ENCODE results near the gene FANCG.
A peak's percentile ranks its signal among the peaks of the same experiment; 100 is the strongest.

FANCG gene

DNA sequence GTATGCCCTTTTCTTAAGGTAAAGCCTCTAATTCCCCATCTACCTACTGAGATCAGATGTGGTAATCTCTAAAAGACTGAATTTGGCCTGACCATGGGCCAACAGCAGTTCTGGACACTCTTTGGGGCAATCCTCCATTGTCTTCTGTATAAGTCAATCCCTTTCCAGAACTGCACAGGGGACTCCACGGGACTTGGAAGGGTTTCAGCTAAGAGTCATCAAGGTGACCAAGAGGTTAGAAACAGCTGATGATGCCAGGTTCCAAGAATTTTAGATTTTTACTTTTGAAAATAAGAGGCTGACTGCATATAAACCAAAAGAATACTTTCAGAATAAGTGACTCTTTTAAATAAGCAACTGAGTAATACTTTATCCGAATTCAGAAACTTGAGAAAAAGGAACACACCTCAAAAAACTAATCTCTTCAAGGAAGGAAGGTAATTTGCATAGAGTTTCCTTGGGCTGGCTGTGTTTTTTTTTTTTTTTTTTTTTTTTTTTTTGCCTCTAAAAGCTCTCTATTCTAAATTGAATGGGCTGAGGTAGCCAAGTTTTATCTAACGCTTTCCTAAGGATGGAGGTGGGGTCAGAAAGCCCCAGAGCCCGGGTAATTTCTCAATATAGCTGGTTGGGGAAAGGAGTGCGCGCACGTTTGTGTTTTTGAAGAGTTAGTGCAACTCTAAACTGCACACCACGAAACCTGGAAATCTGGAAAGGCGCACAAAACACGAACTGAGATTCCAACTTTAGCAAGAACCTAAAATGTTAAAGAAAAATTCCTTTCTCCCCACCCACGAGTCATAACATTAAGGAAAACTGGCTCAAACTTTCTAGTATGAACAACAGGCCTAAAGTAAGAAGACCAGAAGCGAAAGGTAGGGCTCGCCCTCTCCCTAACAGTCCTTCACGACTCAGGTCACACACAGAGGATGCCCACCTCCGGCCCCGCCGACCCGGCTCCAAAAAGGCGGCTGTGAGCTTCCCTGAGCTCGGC is 8.6 kb downstream of the FANCG start:
- TF ChIP-seq, protein P1, sequence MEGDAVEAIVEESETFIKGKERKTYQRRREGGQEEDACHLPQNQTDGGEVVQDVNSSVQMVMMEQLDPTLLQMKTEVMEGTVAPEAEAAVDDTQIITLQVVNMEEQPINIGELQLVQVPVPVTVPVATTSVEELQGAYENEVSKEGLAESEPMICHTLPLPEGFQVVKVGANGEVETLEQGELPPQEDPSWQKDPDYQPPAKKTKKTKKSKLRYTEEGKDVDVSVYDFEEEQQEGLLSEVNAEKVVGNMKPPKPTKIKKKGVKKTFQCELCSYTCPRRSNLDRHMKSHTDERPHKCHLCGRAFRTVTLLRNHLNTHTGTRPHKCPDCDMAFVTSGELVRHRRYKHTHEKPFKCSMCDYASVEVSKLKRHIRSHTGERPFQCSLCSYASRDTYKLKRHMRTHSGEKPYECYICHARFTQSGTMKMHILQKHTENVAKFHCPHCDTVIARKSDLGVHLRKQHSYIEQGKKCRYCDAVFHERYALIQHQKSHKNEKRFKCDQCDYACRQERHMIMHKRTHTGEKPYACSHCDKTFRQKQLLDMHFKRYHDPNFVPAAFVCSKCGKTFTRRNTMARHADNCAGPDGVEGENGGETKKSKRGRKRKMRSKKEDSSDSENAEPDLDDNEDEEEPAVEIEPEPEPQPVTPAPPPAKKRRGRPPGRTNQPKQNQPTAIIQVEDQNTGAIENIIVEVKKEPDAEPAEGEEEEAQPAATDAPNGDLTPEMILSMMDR (IDR thresholded peaks at IDR 0.05; ENCODE audit: low read depth, low read length): no peak
- H3K4me3 ChIP-seq (ENCODE audit: low read depth, low read length): peak overlapping the region; percentile 78

DNA sequence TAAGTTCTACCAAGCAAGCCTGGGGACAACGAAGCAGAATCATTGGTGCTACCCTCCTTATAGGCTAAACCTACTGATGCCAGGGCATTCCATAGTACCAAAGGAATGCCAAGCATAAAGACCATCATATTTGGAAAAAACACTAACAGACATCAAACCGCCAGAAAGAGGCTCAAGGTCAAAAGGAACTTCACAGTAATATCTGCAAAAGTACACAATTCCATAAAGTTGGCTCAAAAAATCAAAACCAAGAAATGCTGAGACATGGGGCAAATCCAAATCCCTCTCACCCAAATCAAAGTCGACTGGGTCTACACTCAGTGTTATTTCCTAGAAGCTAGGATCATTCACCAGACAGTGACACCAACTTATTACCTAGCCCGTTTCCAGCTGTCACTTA is 10.7 kb downstream of the FANCG start:
- TF ChIP-seq, protein P1 (IDR thresholded peaks at IDR 0.05; ENCODE audit: low read depth, low read length): no peak
- no peak overlapping the region for H3K4me3 ChIP-seq (ENCODE audit: low read depth, low read length)

DNA sequence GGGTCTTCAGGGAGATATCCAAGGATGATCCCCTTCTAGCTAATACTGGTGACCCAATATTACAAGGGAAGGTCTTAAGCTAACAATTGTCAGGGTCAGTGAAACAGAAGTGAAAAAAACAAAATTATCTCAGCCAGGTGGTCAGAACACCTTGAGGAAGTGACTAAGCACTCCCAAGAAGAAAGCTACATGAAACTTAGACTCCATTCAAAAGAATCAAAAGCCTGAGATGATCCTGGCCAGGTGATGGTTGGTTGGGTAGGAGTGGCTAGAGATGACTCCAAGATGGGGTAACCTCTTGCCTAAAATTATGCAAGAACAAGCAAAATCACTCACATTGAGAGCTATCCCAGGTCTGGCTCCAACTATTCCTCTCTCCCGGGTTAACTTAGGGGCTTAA is 12.7 kb downstream of the FANCG start:
- H3K4me3 ChIP-seq (ENCODE audit: low read depth, low read length): no peak overlapping the region
- TF ChIP-seq, protein P1 (IDR thresholded peaks at IDR 0.05; ENCODE audit: low read depth, low read length): no peak

DNA sequence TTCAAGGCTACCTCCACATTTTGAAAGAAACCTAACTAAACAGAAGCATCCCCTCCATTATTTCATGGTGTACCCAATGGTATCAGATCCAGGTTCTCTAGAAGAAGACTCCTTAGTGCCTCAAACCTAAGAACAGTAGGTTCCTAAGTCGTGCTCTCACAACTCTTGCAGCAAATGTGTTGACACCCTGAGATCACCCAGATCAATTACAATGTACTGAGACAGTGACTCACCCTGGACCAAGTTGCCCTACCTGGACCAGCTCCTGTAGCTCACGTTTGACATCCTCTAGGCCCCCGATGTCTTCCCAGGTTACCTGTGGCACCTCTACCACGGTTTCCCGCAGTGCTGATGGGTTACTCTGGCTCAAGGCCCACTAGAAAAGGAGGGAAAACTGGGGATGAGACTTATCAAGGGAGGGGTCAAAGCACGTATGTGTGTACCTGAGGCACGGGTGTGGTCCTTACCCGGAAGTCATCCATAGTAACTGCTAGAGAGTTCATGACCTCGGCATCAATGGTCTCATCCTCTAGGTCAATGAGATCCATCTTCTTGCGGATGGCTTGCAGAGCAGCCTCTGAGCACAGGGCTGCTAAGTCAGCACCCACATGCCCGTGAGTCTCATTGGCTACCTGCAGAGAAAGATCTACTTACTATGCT is 19.1 kb downstream of the FANCG start:
- H3K4me3 ChIP-seq (ENCODE audit: low read depth, low read length): no peak overlapping the region

DNA sequence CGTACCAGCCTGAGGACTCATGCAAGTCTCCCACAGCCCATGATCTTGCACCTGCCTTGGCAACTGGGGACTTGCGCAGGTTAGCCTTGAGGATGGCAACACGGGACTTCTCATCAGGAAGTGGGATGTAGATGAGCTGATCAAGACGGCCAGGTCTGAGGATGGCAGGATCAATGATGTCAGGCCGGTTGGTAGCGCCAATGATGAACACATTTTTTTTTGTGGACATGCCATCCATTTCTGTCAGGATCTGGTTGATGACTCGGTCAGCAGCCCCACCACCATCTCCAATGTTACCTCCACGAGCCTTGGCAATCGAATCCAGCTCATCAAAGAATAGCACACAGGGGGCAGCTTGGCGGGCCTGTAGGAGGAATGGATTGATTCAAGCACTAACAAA is 20.3 kb downstream of the FANCG start:
- H3K4me3 ChIP-seq (ENCODE audit: low read depth, low read length): no peak overlapping the region
- TF ChIP-seq, protein P1 (IDR thresholded peaks at IDR 0.05; ENCODE audit: low read depth, low read length): no peak

More for the DNA sequence above, 19.1 kb downstream of the FANCG start:
- TF ChIP-seq, protein P1 (IDR thresholded peaks at IDR 0.05; ENCODE audit: low read depth, low read length): no peak

DNA sequence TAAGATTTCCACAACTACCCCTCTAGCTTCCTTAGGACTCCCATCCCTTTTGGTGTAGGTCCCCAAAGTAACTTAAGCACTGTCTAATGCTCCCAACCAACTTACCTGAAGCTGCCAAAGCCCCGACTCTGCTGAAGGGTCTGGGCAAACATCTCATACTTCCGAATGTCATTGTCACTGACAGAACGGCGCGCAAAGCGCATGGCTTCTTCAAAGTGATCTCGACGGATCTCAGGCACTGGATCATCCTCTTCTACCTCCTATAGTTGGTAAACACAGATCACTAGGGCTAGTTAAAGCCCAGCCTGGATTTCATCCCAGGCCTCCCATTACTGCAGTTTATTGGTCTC is 22.5 kb downstream of the FANCG start:
- TF ChIP-seq, protein P1 (IDR thresholded peaks at IDR 0.05; ENCODE audit: low read depth, low read length): no peak
- no peak overlapping the region for H3K4me3 ChIP-seq (ENCODE audit: low read depth, low read length)
